Embryonic facial prominence (tissue), 1 donor: ENCODE measurements around the gene EVA1C.
"Not testable (repeated sequence)": the region's sequence is repeated elsewhere in the genome, so short reads cannot be mapped to it uniquely, and the experiment has no call there.

ENCODE experiments used
- DNase-seq: peaks from one replicate; pipeline ENCODE4 v3.0.0-alpha.2; 2016; ENCODE audit errors: extremely low spot score

EVA1C gene

DNA sequence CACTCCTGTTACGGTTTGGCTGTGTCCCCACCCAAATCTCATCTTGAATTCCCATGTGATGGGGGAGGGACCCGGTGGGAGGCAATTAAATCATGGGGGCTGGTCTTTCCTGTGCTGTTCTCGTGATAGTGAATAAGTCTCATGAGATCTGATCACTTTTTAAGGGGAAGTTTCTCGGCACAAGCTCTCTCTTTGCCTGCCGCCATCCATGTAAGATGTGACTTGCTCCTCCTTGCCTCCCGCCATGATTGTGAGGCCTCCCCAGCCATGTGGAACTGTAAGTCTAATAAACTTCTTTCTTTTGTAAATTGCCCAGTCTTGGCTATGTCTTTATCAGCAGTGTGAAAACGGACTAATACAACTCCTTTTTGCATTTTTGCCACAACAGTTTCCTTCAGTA is 118.3 kb downstream of the EVA1C start:
- not testable (repeated sequence) for DNase-seq

DNA sequence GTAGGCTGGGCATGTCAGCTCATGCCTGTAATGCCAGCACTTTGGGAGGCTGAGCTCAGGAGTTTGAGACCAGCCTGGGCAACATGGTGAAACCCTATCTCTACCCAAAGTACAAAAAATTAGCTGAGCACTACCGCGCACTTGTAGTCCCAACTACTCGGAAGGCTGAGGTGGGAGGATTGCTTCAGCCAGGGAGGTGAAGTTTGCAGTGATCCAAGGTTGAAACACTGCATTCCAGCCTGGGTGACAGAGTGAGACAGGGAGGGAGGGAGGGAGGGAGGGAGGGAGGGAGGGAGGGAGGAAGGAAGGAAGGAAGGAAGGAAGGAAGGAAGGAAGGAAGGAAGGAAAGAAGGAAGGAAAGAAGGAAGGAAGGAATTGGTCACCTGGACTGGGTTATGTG is 119.1 kb downstream of the EVA1C start:
- not testable (repeated sequence) for DNase-seq

DNA sequence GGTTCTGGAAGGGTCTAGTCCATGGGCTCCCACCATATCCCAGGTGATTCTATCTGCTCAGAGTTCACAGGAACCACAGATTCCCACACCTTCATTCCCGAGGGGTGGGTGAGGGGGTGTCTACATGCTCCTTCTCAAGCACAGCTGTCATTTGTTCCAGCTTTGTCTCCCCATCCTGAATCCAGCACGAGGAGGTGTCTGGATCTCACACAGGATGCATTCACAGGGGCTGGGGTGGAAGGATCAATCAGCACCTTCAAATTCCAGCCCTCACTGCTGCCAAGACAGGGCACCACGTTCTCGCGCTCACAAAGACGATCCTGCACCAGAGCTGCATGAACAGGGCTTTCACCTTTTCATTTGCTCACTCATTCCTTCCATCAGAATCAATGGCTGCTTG is 120.1 kb downstream of the EVA1C start:
- no peak for DNase-seq

DNA sequence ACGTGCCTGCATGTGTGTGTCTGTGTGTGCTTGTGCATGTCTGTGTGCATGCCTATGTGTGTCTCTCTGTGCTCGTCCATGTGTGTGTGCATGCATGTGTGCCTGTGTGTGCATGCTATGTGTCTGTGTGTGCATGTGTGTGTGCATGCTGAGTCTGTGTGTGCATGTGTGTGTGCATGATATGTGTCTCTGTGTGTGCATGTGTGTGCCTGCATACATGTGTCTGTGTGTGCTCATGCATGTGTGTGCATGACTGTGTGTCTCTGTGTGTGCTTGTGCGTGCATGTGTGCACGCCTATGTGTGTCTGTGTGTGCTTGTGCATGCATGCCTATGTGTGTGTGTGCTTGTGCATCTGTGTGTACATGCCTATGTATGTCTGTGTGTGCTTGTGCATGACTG is 120.5 kb downstream of the EVA1C start:
- no peak for DNase-seq

DNA sequence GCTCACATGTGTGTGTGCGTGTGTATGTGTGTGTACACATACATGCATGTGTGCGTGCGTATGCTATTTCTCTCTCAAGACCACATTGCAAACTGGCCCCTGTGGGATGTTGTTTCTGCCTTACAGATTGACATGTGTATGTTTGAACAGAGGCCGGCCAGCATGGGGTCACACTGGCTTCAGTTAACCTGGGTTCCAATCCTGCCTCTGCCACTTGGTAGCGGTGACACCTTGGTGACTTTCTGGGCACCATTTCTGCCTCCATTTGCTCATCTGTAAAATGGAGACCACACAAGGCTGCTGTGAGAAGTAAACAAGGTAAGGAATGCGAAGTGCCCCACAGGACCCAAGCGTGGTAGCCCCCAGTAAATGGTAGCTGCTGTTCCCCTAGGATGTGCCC is 121.1 kb downstream of the EVA1C start:
- no peak for DNase-seq

DNA sequence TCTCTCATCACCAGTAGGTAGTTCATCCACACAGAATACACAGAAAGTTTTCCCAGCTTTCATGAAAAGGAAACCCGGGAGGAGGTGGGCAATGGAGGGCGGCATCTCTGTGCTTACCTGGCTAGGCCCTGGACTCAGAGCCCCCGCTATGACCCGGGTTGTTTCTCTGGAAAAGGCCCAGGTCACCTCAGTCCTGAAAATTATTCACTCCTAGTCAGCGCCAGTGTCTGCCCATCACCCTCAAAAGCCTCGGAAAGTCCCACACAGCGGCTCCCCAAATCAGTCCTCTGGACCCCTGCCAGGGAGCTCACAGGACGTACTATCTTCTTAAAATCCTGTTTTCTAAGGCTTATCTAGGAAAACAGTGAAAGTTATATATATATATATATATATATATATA is 121.6 kb downstream of the EVA1C start:
- no peak for DNase-seq

DNA sequence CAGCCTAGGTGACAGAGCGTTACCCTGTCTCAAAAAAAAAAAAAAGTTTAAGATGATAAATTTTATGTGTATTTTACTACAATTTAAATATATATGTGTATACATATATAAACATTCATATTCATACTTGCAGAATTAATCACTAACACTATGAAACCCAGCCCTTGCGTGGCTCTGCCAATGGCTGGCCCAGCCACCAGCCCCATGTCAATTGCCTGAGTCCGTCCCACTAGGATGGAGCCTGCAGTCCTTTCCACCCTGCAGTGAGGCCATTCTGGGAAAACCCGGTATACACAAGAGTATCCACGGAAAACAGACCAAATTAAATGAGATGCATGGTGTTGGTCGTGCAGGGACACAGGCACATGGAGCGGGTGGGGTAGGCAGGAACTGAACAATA is 123.1 kb downstream of the EVA1C start:
- no peak for DNase-seq

DNA sequence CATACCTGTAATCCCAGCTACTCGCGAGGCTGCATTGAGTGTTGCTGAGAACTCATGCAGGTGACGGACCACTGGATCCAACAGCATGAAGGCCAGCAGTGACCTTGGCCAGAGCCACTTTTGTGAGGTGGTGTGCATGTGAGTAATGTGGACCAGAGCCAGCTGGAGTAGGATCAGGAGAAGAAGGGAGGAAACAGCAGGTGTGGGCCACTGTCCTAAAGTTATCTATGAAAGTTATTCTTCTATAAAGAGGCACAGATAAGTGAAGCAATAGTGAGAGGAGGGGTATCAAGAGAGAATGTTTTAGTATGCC is 125.0 kb downstream of the EVA1C start:
- no peak for DNase-seq

DNA sequence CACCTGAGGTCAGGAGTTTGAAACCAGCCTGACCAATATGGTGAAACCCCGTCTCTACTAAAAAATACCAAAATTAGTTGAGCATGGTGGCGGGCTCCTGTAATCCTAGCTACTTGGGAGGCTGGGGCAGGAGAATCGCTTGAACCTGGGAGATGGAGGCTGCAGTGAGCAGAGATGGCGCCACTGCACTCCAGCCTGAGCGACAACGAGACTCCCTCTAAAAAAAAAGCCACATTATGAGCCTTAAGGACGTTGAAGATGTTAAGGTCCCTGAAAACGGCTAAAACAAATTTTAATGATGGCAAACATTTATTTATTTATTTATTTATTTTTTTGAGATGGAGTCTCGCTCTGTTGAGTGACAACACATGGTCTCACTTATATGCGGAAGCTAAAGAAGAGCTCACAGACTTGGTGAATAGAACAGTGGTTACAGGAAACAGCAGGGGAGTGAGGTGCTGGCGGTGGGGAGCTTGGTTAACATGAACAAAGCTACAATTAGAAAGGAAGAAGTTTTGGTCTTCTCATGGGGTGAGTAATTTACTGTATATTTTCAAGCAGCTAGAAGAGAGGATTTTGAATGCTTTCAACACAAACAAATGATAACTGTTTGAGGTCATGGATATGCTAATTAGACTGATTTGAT is 125.8 kb downstream of the EVA1C start:
- DNase-seq, result no peak

DNA sequence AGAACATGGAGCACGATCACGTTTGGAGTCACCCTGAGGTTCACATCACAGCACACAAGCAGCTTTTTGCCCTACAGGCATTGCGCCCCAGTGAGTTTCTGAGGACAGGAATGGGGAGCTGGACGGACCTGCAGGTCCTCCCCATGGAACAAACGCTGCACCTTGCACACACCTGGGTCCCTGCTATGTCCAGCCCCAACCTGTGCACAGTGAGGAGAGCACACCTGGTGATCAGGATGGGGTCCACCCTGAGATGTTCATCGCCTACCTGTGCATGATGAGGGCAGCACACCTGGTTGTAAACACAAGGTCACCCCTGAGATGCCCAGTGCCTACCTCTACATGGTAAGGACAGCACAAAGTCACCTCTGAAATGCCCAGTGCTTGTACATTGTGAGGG is 126.9 kb downstream of the EVA1C start:
- no peak for DNase-seq

DNA sequence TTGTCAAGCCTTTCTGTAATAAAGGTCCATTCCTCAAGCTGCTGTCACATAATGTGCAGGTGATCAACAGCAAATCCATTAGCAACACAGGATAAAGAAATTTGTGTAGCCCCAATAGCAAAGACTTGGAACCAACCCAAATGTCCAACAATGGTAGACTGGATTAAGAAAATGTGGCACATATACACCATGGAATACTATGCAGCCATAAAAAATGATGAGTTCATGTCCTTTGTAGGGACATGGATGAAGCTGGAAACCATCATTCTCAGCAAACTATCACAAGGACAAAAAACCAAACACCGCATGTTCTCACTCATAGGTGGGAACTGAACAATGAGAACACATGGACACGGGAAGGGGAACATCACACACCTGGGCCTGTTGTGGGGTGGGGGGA is 130.6 kb downstream of the EVA1C start:
- DNase-seq, result not testable (repeated sequence)

DNA sequence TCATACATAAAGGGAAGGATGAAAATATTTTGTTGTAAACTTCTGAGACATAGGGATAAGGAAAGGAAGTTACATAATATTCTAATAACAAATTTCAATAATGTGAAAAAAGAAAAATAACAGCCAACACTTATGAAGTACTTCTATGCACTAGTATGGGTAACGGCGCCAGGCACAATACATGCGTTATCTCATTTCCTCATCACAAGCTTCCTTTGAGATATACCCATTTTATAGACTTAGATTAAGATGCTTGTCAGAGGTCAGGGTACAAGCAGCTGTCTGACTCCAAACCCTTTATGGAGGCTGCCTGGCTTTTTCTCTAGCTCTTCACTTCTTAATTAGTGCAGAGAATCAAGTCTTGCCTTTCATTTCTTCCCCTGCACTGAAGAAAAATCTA is 131.5 kb downstream of the EVA1C start:
- no peak for DNase-seq

DNA sequence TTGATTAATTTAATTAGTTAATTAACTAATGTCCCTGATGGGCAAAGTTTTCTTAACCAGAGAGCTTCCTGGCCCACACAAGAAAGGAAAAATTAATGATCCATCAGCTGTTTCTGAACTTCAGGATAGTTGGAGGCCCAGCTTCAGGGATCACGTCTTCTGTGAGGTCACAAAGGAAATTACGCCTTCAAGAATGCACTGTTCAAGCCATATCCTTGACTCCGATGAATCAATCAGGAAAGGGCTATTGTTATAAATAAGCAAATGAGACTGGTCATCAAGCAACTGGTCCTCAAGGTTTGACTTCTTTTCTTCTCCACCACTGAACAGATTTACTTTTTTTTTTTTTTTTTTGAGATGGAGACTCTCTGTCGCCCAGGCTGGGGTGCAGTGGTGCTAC is 132.2 kb downstream of the EVA1C start:
- DNase-seq, result no peak

DNA sequence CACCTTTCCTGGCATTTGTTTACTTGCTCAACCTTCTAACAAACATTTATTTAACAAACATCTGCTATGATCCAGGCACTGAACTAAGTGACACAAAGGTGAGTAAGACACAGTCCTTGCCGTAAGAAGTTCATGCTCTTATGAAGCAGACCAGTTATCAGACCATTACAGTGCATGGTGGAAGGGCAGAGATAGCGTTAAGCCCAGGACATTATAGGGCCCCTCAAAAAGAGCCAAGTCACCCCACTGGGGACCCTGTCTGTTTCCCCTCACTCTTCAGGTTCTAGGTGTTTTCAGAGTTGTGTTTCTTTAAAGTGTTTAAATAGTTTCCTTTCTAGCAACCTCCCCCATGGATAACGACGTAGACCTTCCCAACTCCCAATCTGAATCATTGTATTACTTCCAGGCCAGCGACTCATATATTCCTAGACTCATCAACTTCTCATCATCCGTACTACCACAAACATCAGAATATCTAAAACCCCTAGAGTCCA is 133.5 kb downstream of the EVA1C start:
- no peak for DNase-seq

DNA sequence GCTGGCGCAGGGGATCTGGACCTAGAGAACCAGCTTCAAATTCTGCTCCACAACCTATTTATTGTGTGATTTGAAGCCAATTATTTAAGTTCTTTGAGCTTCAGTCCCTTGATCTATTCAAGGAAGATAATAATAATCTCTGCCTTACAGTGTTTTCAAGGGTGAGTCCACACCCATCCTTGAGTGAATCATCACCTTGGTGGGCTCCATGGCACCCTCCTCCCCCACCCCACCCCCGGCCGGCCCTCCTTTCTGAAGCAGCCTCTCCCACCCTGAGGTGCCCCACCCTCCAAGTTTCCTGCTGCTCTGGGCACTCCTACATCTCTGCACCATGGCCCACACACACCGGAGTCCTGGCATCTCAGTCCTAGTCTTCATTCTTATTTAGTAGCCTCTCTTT is 134.5 kb downstream of the EVA1C start:
- DNase-seq, result no peak

DNA sequence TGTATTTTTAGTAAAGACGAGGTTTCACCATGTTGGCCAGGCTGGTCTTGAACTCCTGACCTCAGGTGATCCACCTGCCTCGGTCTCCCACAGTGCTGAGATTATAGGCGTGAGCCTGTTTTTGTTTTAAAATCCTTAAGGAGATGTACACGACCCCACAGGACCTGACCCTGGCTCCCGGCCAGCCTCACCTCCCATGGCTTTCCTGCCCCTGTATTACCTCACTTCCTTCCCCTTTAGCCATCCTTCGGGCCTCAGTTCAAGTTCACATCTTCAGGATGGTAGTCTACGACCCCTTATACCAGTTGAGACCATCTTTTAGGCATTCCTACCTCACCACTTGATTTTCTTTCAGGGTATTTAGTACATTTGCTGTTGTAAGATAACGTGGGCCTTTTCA is 136.5 kb downstream of the EVA1C start:
- DNase-seq, result no peak

DNA sequence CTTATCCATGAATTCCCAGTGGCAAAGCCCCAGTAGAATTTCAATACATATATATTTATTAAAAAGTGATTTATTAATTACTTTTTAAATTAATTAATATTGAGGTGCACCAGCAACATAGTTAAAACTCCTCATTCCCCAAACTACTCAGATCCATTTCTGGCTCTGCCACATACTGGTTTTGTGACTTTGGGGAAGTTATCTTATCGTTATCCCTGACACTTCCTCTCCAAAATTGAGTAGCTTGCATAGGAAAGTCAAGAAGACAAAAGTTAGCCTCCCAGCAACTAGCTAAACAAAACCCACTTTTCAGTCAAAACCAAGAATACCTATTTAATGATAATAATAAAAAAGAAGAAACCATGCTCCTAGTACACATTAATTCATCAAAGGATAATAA is 136.9 kb downstream of the EVA1C start:
- no peak for DNase-seq

DNA sequence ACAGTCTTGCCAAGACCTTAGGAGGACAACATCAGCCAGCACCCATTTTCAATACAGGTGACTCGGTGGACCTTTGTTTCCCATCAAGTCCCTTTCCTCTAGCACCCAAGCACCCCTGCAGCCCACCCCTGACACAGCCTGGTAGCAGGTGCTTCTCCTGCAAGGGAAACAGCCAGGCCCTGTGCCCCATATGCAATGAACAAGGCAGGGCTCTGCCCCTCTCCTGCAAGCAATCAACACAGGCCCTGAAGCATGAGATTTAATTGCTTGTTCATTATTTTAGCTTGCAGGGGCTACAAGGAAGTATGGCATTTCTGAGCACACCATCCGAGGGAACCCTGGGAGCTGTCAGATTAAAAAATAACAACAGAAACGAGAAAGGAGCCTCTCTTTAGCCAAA is 137.4 kb downstream of the EVA1C start:
- no peak for DNase-seq

DNA sequence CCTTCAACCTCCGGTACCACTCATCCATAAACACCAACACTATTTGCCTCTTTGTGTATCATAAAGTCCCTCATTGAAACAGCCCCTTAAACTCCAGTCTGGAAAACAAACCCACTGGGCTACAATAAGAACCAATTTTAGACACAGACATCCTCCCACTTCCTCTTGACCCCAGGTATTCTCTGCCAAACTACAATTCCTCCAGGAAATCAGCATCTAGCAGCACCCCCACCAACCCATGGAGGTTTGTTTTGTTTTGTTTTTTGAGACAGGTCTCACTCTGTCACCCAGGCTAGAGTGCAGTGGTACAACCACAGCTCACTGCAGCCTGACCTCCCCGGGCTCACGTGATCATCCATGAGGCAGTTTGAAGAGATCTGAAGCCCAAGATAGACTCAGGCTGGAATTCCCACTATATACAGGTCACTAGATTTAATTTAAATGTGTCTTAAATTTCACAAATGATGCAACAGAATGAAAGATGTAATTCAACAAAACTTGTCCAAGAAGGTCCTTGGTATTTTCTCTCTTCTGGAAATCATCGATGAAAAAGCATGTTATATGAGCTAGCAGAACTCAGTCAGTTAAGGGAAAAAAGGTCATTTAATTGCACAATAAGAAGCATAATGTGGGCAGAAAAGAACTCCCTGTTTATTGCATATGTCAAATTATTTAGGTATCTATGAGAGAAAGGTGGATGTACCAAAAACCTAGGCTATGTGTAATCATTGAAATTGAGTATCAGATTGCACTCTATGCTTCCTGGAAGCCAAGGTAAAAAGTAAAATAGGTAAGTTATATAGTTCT is 142.5 kb downstream of the EVA1C start:
- no peak for DNase-seq

DNA sequence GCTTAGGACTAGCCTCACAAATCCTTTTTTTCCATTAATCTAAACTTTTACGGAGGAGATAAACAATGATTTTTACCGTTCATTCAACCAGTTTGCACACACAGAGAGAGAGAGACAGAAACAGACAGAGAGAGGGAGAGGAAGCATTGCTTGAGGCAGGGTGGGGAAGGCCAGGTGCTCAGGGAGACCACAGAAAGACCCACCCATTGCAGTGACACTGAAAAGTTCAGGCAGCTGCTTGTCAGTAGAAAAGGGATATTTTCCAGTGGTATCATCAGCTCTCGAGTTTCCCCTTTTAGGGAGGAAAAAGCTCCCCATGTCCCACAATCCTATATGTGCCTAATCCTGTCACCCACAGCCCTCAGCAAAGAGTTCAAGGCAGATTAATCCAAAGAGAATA is 145.6 kb downstream of the EVA1C start:
- no peak for DNase-seq

DNA sequence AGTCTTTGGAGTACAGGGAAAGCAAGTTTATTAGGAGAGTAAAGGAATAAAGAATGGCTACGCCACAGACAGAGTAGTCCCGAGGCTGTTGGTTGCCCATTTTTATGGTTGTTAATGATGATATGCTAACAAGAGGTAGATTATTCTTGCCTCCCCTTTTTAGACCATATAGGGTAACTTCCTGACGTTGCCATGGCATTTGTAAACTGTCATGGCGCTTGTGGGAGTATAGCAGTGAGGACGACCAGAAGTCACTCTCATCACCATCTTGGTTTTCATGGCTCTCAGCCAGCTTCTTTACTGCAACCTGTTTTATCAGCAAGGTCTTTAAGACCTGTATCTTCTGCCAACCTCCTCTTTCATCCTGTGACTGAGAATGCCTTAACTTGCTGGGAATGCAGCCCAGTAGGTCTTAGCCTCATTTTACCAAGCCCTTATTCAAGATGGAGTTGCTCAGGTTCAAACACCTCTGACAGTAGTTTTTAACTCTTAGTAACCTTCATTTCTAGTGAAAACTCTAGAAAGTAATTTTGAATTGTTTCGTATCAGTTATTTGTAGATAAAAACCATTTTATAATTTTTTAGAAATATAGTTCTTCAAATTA is 146.6 kb downstream of the EVA1C start:
- DNase-seq, result no peak

DNA sequence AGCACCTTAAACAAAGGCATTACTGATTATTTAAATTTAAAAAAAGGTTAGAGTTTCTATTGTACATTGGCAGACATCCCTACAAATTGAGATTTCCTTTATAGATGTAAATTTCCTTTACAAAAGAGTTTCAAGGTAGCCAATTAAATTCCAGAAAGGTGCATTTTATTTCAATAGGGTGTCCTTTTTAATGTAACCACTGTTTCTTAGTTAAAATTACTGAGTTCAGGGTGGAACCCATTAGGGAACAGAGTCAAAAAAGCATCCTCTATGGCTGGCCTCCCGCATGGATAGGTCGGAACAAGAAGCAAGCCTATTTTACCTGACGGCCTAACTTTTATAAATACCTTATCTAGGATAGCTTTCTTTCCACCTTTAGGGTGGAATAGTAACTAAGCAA is 148.4 kb downstream of the EVA1C start:
- DNase-seq, result no peak

DNA sequence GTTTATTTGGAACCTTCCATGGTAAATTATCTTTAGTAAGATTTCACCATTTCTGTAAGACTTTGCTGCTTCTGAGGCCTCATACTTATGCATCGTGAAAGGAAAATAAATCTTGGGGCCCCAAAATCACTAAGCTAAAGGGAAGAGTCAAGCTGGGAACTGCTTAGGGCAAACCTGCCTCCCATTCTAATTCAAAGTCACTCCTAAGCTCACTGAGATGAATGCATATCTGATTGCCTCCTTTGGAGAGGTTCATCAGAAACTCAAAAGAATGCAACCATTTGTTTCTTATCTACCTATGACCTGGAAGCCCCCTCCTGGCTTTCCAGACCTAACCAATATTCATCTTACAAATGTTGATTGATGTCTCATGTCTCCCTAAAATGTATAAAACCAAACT is 149.0 kb downstream of the EVA1C start:
- DNase-seq, result not testable (repeated sequence)
